Bone marrow (tissue), 2 donors: ENCODE results near the gene CDAN1.

Source experiments
- DNase-seq, 2 donors: peaks; one replicate each; lab custom pipeline; 2025; lab: John Stamatoyannopoulos, UW

CDAN1 gene

DNA sequence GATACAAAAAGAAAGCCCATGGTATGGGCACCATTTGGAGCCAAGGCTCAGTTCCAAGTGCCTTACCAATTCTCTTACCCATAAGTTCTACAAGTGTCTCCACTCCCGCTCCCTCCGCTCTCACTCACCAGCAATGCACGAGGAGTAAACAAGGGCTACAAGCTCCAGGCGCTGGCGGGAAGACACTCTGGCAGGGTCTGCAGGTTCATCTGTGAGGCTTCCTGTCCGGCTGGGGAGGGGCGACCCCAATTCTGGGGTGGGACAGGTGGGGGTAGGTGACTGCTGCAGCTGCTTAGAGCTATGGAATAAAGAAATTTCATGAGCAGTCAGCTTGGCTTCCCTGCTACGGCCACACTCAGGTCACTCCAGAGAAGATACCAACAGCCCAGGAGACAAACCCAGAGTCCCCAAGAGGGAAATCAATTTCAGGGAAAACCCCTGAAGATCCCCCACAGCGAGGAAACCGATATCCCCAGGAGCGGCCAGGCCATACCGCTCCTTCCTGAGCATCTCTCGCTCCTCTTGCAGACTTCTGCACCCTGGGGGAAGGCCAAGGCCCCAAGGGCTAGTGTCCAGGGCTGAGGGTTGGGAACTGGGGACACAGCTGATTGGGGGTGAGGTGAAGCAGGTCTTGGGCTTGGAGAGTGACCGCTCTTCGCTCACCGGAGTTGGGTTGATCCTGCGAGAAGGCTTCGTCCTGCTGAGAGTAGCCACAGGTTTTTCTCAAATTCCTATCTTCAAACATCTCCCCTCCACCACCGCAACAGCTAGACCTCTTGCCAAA is 1.4 kb downstream of the CDAN1 start:
- no peak for DNase-seq

- DNase-seq, result no peak
Measured at GRCh38 chr15:42734076-42734672, 2.8 kb downstream of the CDAN1 start.

- no peak for DNase-seq
Measured at GRCh38 chr15:42733027-42733426, 3.9 kb downstream of the CDAN1 start.

GRCh38 chr15:42732095-42732827 is 4.7 kb downstream of the CDAN1 start:
- DNase-seq, result no peak

GRCh38 chr15:42731461-42731860 is 5.5 kb downstream of the CDAN1 start:
- no peak for DNase-seq

DNA sequence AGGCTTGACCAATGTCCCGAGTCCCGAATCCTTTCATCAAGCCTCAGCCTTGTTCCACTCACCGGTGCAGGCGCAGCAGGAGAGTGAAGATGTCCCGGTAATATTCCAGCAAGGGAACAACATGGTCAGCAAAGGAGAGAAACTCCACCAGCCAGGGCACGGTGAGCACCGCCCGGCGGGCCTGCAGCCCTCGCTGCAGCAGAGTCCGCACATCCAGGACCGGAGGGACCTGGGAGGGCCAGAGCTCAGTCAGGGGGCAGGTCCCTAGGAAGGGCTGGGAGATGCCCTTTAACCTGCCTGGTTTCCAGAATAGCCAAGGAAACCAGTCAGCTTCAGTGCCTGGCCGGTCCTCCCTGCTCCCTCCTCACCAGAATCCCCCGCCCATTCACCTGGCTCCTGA is 6.4 kb downstream of the CDAN1 start:
- DNase-seq, result no peak

DNA sequence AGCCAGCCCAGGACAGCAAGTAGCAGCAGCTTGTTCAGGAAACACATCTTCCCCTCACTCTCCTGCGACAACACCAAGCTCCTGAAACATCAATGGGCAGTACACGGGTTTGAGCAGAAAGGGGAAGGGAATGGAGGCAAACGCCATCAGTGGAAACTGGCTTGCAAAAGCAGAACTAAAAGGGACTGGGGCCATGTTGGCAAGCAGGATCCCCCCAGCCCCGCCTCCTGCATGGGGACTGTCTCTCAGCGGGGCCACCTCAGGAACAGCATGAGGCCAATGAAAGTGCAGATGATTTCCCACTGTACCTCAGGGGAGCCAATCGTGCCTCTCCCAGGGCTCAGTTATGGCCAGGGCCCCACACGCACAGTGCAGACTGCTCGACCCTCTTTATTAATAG is 6.8 kb downstream of the CDAN1 start:
- DNase-seq, result no peak

GRCh38 chr15:42729409-42729808 is 7.5 kb downstream of the CDAN1 start:
- no peak for DNase-seq

DNA sequence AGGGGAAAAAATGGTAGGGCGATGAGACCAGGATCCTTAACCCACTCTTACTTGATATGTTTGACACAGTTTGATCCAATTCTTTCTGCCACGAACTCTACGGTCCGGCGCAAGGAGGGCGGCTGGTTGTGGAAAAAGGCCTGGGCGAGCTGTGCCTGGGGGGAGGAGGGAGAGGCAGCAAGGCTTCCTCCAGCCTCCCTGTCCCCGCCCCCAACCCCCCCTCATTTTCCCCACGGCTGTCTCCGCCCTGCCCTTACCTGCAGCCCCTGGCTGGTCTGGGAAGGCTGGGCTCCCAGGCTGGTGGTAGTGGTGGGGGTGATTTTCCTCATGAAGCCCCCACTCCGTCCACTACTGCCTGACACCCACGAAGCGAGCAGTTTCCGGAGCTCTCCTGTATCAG is 8.0 kb downstream of the CDAN1 start:
- no peak for DNase-seq

- no peak for DNase-seq
Measured at GRCh38 chr15:42728560-42728959, 8.4 kb downstream of the CDAN1 start.

DNA sequence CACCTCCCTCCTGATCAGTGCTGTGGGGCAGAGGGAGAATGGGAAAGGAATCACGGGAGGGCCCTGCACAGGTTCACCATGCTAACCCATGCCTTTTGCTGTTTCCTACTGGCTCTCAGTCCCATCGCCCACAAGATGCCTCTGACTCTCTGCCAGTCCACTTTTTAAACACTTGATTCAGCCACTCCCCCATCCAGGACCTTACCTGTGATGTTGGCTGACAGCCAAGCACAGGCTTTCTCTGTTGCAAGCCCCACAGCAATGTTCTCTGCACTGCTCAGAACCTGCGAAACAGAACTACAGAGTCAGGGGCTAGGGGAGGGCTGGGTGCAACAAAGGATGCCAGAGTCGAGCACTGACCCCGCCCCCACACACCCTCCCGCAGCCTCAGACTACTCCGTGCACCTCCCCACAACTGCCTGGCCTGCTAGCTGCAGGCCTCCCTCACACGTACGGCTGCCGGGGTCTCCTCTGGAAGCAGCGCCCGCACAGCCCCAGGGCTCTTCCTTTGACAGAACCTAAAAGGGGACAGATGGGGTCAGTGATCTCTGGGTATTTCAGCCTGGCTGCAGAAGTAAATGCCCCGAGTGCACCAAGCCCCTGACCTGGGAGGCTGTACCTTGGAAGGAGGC is 9.1 kb downstream of the CDAN1 start:
- no peak for DNase-seq

GRCh38 chr15:42726114-42726513 is 10.8 kb downstream of the CDAN1 start:
- no peak for DNase-seq

- DNase-seq, result no peak
Measured at GRCh38 chr15:42725331-42725903, 11.5 kb downstream of the CDAN1 start.

- no peak for DNase-seq
Measured at GRCh38 chr15:42724276-42724675, 12.7 kb downstream of the CDAN1 start.

DNA sequence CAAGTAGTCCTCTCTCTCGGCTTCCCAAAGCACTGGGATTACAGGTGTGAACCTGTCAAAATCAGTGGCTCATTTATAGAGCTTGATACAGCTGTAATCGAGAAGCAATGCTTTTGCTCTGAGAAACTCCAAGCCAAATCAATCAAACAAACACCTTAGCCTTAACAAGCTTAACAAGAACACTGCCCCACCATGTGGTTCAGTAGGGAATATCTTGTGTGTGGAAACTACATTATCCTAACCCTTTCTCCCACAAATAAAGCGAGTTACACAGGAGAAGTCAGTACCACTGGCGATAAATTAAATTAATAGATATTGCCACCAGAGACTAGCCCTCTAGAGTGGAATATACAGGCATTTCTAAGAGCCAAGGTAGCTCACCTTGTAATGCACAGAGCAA is 13.9 kb downstream of the CDAN1 start:
- no peak for DNase-seq

GRCh38 chr15:42721916-42722315 is 15.0 kb downstream of the CDAN1 start:
- DNase-seq, result no peak

DNA sequence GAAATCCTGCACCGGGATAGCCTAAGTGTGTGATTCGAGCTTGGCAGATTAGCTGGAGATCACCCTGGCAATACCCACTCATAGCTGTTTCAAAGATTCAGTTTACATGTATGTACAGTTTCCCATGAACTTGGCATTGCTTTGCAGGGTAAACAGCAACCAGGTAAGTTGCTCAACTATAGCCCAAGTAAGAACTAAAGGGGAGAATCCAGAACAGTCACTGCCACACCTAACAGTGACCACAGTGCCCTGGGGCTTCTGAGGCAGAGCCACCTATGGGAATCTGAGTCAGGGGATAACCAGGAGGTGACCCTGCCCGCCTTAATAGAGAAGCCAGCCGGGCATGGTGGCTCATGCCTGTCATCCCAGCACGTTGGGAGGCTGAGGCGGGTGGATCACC is 15.9 kb downstream of the CDAN1 start:
- no peak for DNase-seq

- no peak for DNase-seq
Measured at GRCh38 chr15:42720071-42720470, 16.9 kb downstream of the CDAN1 start.

DNA sequence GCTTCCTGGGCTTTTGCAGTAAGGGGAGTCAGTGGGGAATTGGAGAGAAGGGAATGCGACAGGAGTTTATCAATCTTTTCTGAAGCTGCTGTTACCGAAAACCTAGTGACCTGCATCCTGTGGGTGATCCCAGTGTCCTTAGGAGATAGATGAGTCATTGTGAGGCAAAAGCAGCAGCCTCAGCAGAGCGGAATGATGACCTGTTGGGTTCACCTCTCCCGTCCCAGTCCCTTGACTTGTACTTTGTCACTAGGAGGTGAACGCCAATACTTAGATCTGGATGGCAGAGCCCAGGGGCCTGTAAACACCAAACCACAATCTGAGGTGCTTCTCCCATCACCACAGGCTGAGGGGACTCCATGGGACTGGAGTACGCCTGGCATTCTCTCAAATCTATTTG is 17.9 kb downstream of the CDAN1 start:
- DNase-seq, result no peak

- DNase-seq, result no peak
Measured at GRCh38 chr15:42716626-42717025, 20.3 kb downstream of the CDAN1 start.

- DNase-seq, result no peak
Measured at GRCh38 chr15:42716125-42716524, 20.8 kb downstream of the CDAN1 start.

- DNase-seq, result no peak
Measured at GRCh38 chr15:42712584-42712983, 24.3 kb downstream of the CDAN1 start.
